ENCODE data around the gene HOTAIR.

Gene HOTAIR

DNA sequence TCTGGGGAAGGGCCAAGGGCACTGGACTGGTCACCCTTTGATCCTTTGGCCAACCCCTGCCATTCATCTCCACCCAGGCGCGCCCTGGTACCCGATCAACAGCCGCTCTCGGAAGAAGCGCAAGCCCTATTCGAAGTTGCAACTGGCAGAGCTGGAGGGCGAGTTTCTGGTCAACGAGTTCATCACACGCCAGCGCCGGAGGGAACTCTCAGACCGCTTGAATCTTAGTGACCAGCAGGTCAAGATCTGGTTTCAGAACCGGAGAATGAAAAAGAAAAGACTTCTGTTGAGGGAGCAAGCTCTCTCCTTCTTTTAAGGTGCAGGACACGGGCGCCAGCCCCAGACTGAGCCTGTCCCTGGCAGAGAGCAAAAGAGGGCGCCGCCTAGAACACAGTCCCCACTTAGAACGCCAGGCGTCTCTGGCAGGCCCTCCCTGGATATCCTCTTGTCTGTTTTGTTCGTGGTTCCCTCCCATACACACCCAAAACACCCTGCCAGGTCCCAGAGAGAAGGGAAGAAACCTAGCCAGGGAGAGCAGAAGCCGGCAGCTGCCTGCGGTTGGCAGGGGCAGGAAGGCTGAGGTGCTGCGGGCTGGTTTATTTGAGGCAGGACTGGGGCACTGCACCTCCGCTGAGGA lies 18.4 kb downstream of the HOTAIR start:
- no peak for DNase-seq

DNA sequence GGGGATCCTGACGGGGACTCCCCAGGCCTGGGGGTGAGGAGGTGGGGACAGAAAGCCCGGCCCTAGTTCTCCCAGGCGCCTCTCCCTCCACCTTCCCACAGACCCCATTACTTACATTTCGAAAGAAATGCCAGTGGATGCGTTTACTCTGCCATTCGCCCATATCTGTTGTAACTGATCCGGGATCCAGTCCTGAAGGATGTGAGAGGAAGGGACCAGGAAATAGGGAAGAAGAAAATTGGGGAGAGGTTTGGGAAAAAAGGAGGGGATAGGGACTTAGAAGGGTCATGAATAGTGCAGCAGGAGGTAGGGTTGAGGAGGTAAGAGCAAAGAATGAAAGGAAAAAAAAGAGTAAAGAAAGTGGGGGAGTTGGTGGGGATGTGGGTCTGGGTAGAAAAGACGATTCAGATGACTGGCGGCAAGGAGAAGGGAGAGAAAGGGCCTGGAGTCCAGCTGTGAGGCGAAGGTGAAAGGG lies 18.9 kb downstream of the HOTAIR start:
- DNase-seq, result no peak

DNA sequence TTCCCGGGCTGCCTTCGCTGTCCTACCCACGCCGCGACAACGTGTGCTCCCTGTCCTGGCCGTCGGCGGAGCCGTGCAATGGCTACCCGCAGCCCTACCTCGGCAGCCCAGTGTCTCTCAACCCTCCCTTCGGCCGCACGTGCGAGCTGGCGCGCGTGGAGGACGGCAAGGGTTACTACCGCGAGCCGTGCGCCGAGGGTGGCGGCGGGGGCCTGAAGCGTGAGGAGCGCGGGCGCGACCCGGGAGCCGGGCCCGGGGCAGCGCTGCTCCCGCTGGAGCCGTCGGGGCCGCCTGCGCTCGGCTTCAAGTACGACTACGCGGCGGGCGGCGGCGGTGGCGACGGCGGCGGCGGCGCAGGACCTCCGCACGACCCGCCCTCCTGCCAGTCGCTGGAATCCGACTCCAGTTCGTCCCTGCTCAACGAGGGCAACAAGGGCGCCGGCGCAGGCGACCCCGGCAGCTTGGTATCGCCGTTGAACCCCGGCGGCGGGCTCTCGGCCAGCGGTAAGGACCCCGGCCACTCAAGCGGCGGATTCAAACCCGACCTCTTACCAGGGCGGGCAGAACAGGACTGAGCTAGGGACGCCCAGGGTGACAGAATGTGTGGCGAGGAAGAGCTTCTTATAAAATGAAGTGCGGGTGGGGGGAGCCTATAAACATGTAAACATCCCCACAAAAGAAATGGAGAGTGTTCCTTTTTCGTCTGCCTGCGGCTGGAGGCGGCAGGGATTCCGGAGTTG lies 19.5 kb downstream of the HOTAIR start:
- no peak for DNase-seq

DNA sequence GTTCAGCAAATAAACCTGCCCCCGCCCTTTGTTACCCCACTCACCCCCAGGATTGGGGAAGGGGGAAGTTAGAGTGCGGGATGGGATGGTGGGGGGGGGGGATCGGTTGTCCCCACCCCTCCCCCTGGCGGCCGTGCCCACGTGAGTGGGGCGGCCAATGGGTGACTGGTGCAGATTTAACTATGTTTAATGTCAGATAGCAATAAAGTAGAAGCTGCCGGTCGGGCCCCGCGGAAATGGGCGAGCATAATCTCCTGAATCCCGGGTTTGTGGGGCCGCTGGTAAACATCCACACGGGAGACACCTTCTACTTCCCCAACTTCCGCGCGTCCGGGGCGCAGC lies 20.1 kb downstream of the HOTAIR start, which contains the start of gene HOXC12:
Gene HOXC12, plus strand, starts transcription at position 210 of the 342 bp plus-strand sequence. Its CDS starts 27 bp downstream, at position 237.
- no peak for DNase-seq

DNA sequence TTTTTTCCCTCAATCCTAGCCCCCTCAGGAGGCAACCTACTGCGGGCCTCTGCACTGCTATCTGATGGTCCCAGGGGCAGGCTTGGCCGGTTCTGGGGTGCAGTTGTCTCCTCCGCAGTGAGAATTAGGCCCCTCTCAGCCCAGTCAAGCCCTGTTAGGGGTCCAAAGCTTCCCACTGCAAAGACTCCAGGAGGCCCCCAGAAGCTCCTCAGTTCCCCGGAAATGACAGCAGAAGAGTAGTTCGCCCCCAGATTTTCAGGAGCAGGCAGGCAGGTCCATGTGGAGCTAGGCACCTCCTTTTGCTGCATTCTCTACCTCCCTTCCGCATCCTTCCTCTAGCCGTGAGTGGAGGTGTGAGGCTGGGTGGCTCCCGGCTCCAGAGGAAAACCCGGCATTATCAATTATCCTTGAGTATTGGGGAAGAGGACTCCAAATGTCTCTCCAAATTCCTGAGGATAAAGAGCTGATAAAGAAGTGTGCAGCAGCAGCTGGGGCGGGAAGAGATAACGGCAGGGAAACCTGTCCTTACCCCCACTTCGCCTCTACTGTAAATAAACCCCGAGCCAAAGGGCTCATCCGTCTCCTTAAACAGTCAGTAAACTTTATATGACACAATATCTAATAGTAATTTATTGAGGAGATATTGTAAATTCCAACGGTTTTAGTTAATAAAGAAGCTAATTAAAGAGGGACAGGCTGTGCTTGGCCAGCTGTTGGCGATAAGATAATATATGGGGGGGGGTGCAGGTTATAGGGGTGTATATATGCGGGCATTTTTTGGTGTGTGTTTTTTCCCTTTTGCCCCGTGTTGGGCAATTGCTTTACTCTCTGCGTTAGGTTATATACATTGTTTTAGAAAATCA lies 20.7 kb downstream of the HOTAIR start:
- no peak for DNase-seq

DNA sequence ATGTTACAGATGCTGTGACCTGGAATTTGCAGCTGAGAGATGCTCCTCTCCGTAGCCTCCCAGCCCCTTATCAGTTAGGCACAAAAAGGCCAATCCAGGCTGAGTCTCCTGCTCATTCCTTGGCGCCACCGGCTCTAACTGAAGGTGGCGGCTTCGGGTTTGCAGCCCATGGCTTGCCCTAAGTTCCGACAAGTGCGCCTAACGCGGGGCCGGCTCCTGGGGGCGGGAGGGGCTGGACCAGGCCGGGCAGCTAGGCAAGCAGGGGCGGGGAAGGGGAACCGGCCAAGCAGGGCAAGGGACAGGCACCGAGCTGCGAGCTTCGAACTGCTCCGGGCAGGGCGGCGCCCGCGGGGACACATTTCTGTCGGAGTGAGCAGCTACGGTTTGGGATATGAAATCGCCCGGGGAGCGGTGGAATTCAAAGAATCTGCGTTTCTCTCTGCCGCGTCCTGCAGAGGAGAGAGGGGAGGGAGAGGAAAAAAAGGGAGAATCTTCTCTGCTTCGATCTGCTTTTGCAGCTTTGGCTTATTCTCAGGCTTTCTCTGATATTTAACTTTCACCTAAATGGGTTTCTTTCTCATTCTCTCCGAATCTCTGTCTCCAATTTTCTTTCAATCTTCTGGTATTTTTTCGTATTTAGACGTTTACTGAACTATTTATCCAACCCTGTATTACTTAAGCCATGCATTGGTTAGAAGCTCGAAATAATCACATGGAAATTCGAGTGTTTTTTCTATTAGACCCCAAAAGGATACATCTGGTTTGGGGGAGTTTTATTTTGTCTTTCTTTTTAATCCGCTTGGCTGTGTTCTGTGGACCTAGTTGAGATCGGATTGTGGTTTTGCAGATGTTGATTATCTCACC lies 21.7 kb downstream of the HOTAIR start:
- no peak for DNase-seq

DNA sequence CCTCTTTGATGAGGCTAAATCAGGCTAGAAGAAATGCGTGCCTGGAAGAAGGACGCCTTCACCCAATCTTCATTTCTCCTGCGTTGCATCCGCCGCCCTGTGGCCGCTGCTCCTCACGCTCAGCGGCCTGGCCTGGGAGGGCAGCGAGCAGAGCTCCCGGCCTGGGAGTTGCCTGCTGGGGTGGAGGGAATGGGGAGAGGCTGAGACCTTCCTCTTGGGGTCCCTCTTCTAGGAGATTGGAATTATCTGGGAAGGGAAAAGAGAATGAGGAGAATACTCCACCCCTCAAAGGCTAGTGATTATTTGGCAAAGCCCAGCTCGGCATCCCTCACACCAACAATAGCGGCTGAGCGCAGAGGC lies 22.4 kb downstream of the HOTAIR start:
- DNase-seq, result no peak

DNA sequence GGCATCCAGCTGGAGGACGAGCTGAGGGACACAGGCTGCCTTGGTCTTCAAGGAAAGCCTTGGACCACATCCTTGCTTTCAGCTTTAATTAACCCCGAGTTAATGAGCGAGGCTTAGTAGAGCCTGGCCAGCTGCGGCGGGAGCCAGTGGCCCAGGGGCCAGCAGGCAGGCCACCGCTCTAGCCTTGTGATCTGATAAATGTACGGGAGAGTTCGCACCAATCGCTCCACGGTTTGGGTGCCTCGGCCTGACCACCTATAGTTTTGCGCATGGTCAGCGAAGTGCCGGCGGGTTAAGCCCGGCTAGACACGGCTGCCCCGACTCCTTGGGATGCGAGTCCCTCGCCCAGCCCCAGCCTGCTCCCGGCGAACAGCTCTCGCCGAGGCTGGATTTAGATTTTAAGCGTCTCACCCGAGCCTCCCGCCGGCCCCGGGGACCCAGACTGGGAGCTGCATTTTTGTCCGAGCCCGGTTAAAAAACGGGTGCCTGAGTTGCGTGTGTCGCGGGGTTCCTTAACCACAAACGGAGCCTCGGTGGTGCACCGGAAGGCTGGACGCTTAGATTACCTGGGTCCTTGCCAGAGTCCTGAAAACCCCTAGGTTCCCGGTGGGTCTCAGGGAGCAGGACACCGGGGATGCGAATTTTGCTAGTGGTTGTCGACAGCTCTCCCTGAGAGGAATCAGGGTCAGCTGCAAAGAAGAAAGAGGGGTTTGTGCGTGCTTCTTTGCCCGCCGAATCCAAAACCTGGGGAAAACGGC lies 23.0 kb downstream of the HOTAIR start:
- DNase-seq, result no peak

DNA sequence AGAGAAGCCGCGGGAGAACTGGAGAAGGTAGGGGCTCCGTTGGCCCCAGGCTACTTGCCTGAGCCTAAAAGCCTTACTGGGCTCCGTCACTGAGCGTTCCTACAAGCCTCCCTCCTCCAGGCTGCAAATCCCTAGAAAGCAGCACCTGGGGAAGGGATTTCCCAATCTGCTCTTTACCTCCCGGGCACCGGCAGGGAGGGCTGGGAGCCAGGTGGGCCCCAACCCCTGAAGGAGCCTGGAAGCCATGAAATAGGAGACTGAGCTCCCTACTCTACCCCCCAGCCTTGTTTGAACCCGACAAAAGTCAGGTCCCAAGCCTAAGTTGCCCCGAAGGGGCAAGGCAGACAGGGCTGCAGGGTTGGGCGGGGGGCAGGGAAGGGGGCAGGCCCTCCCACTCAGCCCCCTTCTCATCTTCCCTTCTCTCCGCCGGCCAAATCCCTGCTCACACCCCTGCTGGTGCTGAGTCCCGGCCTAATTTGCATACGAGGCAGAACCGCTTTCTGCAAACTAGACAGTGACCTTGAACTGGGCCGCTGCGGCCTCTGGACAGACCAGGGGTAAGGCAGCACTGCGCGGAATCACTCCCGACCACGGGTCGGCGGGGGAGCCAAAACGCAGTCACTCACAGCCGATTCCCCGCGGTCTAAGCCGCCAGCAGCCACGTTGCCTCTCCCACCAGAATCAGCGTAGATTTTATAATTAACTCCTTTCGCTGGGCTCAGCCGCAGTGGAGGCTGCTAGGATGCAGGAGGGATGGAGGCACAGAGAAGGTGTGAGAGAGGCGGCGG lies 23.8 kb downstream of the HOTAIR start:
- no peak for DNase-seq

DNA sequence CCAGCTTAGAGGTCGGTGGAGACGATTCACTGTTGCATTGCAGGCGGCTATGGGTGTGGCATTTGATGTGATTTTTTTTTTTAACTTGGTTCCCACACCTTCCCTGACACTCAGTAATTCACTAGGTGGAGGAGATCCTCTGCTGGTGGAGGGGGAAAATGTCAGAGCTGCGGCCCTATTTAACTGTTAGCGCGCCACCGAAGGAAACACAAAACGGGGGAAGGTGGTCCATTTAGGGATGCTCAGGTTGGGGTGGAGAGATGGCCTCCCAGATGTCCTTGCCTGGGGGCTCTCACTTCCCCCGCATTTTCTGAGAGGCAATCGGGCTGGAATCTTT lies 24.3 kb downstream of the HOTAIR start:
- DNase-seq, result no peak

DNA sequence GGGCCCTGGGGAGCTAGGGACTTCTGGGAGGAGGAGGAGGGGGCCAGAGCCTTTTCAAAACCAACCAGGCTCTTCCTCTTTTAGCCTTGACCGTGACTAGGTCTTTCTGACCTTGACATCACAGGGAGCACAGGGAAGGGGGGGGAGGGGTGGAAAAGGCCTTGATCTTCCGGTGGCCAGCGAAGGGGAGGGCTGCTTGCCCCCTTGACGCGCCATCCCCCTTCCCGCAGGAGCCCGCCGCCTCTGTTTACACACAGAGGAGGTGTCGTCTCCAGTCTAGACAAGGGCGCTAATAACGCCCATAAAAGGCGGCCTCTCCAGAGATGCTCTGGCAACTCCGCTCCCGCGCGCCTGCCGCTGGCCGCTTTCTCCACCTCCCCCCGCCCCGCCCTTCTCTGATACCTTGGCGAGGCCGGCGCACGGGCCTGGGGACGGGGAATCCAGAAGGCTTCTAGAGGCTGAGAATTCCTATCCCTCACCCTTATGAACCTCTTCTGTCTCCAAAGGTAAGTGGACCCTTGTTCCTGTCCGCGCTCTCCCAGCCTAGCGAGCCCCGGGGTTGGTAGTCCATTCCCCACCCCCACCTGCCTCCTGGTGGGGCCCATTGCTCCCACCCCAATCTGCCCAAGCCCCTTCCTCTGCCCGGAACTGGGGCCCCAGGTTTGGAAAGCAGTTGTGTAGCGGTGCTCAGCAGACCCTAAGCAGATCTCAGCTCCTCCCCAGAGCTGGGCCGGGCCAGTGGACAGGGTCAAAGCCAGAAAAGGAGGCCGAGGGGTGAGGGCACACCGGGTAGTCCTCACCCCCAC lies 24.9 kb downstream of the HOTAIR start:
- DNase-seq, result no peak

DNA sequence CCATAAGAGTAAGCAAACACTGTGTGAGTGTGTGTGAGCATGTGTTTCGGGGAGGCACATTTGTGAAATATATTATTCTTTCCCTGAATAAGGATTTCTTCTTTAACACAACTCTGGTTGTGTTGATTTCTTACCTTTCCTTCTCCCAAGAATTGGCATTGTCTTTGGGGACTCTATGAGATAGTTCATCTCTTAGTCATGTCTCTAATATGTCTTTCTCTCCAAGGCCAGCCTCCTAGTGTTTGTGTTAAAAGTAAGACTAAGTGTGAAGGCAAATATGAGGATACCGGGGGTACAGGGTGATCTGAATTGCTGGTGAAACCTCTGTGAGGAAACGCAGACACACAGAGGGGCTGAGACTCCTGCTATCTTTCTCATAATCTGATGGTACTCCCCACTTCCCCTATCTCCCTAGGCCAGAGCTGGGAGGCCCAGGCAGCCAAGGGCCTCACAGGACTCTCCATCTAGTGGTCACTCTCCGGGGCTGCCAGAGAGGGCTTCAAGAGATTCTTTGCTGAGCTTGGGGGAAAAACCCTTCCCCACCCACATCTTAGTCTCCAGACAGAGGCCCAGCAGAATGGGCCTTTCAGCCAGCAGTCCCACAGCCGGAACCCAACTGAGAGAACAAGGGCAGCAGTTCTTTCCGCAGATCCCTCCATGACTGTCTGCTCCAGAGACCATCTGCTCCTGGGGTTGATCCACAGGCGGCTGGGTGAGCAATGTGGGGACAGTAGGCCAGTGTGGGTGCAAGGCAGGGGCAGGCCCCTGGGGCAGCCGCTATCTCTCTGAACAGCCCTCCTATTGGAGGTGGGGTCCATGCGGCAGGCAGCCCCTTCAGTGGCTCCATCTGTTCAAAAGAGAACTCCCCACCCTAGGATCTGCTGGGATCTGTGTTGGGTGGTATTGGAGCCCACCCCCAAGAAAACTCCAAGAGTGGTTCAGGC lies 25.8 kb downstream of the HOTAIR start:
- DNase-seq, result no peak

DNA sequence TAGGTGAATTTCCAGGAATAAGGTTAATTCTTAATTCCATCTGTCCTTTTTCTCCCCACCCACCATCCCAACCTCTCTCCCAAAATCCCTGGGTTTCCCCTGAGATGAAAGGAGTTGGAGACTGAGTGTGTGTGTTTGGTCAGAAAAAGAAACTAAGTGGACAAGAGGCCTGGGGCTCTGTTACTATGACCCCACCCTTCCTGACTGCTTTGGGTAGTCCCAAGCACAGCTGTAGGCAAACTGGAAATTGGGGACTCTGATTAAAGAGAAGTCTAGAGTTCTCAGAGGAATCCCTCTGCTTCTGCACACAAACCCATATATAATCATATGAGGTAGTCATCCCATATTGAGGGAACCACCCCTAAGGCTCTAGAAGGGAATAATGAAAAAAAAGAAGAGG lies 27.0 kb downstream of the HOTAIR start:
- DNase-seq, result no peak

DNA sequence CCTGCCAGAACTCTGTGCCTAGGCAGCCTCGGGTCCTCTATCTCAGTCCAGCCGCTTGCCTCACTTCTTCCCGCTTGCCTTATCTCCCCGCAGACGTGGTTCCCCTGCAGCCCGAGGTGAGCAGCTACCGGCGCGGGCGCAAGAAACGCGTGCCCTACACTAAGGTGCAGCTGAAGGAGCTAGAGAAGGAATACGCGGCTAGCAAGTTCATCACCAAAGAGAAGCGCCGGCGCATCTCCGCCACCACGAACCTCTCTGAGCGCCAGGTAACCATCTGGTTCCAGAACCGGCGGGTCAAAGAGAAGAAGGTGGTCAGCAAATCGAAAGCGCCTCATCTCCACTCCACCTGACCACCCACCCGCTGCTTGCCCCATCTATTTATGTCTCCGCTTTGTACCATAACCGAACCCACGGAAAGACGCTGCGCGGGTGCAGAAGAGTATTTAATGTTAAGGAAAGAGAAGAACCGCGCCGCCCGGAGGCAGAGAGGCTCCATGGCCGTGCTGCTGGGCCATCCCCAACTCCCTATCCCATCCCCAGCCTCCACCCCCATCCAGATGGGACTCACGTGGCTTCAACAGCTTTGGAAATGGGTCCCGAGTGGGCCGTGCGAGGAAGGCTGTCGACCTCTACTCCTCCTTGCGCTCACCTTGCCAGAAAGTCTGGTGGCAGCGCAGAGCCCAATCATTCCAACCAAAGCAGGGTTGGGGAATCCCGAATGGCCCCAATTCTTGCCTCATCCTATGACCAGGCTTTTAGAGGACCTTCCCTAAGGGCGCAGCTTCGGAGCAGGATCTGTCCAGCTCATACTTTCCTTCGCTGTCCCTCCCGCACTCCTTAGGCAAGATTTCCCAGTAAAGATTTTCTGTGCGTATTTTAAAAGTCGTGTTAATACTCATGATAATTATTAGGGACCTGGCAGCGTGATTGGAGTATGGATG lies 29.6 kb downstream of the HOTAIR start:
- no peak for DNase-seq

DNA sequence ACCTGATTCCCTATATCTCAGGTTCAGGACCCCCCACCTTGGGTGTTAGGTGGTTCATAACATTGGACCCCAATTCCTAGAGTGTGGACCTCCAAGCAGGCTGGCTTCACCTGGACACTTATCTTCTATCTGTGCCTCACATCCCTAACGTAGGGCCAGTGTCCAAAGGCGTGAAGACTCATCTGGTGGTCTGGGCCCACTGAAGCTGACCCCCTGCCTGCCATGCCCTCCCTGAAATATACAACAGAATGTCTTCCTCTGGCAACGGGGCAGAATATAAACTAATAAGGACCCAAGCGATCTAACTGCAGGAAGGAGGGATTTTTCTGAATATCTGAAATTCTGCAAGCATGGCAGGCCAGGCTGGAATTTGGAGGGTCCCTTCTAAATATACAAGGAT lies 30.5 kb downstream of the HOTAIR start:
- no peak for DNase-seq

DNA sequence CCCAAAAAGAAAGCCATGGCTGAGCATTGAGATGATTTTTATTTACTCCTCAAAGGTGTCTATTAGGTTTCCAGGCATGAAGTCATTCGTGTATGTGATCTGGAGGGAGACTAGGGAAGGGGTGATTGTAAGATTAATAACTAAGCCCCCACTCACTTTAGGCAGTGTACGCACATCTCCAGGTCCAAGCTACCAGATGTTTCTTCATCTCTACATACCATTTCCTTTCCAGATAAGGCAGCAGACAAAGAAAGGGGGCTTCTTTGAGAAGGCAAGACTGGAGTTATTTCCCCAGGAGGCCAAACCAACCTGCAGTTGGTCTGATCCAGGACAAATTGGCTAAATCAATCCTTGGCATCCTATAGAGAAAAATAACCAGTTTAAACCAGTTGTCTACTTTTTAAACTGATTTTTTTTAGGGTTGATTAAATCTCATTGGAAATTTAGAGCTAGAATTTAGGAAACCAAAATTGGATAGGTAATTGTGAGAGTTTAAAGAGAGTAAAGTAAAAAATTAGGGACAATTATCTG lies 32.2 kb downstream of the HOTAIR start:
- DNase-seq, result no peak

DNA sequence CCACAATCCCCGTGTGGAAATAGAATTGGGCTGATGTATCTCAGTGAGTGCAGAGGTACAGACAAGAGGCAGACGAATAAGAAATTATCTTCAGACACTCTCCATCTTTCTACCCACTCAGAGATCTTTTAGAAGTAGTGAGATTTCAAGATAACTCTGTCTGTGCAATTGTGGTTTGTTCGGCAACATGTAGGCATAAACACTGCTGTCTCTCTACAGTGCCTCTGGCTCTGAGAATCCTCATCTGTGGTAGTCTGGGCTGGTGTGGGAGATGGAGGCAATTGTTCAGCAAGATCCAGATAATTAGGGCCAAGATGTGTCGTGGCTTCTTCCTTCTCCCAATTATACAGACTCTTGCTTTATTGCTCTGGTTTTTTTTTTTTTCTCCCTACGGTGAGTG lies 33.0 kb downstream of the HOTAIR start:
- DNase-seq, result no peak

DNA sequence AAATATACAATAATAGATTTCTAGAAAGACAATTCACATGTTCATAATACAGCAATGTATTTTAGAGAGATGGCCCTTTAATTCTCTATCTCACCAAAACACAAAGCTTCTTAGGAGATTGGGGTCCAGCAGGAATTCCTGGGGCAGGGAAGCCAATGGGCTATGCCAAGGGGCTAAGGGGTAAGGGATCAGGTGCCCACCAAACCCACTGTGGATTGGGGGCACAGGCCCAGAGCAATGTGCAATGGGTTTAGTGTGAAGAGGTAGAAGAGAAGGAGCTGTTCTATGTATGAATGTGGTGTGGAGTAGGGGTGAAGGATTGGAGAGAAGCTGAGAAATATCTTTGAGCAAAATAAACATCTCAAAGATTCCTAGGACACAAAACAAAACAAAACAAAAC lies 33.6 kb downstream of the HOTAIR start:
- no peak for DNase-seq
